ENCODE results near the gene TAF4B.
"Not testable (repeated sequence)": the region's sequence is repeated elsewhere in the genome, so short reads cannot be mapped to it uniquely, and the experiment has no call there.

Gene TAF4B

GRCh38 chr18:26317398-26317797, 91.2 kb downstream of the TAF4B start:
- no peak for DNase-seq

GRCh38 chr18:26320686-26321085, 94.4 kb downstream of the TAF4B start:
- DNase-seq = no peak

GRCh38 chr18:26322890-26323653, 96.8 kb downstream of the TAF4B start:
- no peak for DNase-seq

- DNase-seq = no peak
Measured at GRCh38 chr18:26325771-26326170, 99.5 kb downstream of the TAF4B start.

GRCh38 chr18:26327062-26327461, 100.8 kb downstream of the TAF4B start:
- no peak for DNase-seq

DNA sequence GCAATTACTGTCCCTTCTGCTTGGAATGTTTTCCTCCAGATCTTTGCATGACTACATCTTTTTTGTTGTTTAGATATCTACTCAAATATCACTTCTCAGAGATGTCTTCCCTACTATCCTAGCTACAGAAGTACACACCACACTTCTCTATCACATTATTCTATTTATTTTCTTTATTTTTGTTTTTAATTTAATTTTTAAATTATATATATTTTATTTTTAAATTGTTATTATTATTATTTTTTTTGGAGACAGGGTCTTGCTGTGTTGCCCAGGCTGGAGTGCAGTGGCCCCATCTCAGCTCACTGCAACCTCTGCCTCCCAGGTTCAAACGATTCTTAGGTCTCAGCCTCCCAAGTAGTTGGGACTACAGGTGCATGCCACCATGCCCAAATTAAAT, 106.7 kb downstream of the TAF4B start:
- no peak for DNase-seq

DNA sequence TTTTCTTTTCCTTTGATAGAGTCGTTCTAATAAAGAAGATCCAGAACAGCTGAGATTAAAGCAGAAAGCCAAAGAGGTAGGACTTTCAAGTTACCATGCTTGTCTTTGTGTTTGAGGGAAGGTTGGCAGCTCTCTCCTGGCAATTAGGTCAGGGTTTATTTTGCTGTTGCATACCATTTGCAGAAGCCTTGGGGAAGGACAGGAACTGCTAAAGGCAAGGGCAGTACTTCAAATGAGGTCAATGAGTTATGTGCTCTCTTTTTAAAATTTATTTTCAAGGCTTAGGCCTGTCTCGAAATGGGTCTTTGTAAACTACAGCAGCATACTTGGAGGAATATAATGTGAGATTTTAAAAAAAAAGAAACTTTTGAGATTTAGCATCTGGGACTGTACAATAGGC, 108.9 kb downstream of the TAF4B start:
- DNase-seq = no peak

DNA sequence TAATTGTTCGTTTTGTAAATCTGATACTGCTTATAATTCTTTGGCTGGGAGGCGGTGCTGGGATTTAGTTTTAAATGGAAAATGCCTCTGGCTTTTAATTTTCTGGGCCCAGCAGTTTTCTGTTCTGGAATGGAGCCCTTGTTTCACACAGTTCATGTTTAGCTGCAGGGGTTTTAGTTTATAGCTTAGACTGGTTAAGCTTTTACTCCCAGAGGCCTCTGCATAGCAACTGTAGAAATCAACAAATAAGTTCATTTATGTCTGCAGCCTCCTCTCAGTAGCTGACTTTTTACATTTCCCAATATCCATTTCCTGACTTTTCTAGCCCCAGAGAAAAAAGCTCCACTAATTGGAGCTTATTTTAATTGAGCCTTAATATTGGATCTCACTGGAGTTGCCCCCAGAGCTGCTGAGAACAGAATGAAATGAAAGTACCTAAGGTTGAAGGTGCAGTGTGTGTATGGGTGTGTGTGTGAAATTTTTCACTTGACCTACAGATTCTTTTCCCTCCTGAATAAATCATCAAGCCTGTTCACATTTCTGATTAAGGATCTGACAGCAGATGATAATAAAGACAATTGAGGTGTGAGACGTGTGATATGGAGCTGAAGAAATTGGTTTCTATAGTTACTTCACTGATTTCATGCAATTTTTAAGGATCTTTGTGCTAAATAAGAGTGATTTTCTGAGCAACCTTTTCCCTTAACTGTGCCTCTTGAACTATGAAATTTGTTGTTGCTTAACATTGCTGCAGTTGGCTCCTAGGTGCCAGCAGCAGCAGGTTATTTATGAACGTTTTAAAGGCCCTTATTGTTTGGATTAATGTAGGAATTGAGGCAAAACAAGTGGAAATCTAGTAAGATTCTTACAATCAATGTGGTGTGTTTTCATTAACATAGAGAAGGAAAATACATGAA, 109.6 kb downstream of the TAF4B start:
- no peak for DNase-seq

- no peak for DNase-seq
Measured at GRCh38 chr18:26336572-26336971, 110.3 kb downstream of the TAF4B start.

GRCh38 chr18:26342646-26343045, 116.4 kb downstream of the TAF4B start:
- DNase-seq = no peak

- DNase-seq = no peak
Measured at GRCh38 chr18:26350961-26351360, 124.7 kb downstream of the TAF4B start.

DNA sequence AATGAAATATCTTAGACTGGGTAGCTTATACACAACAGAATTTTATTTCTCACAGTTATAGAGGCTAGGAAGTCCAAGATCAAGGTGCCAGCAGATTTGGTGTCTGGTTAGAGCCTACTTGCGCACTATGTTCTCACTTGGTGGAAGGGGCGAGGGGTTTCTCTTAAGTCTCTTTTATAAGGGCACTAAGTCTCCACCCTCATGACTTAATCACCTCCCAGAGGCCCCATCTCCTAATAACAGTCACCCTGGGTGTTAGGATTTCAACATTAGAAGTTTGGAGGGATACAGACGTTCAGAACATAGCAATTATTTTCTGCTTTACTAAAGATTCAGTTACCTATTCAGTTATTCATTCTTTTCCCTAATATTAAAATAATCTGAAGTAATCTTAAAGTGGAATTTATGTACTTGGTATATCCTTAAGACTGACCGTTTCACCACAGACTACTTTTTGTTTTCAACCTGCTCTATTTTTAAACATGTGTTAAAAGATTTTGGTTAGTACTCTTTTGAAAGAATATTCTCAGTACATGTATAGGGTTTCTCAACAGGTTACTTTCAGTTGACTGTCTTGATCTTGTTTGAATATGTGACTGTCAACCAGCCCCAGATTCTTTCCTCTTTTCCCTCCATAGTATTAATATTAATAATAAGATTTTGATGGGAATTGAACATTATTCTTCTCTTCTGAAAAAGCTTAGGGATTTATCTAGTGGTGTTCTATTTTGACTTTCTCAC, 130.0 kb downstream of the TAF4B start:
- no peak for DNase-seq

- DNase-seq = no peak
Measured at GRCh38 chr18:26357960-26358359, 131.7 kb downstream of the TAF4B start.

DNA sequence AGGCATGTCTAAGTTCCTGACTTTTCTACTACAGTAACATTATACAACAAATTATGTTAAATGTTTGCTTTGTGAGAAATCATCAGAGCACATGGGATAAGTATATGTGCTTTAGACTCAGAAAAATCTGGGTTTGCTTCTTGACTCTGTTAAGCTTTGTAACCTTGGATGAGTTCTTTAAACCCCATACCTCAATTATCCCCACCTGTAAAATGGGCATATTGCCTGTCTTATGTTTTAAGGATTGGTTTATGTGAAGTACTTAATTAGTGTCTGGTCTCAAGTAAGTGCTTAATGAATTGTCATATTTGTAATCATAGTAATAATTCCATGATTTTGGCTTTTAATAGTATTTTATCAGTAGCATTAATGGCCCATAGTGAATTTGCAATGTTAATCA, 135.8 kb downstream of the TAF4B start:
- DNase-seq = no peak

GRCh38 chr18:26367425-26367824, 141.2 kb downstream of the TAF4B start:
- no peak for DNase-seq

DNA sequence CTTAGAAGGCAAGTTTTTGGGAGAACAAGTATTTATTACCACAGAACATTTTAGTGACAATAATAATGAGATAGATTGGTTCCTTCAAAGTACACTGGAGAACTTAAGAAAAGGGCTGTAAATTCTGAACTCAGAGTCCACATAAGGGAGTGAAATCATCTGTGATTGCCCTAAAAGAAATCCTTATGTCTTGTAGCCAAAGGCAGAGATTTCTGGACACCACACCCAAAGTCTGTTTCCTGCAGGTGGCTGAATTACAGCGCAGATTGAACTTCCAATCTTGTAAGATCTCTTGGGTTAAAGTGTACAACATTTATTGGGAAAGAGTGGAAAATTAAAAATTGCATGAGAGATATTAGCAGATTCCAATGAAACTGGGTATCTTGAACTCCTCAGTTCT, 143.8 kb downstream of the TAF4B start:
- no peak for DNase-seq

DNA sequence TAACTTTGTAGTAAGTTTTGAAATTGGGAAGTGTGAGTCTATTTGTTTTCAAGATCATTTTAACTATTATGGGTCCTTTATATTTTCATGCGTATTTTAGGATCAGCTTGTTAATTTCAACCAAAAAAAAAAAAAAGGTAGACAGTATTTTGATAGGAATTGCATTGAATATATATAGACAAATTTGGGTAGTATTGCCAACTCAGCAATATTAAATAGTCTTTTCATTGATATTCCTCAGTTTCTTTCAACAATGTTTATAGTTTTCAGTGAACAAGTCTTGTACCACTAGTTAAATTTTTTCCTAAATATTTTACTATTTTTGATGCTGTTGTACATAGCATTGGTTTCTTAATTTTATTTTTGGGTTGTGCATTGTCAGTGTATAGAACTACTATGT, 149.9 kb downstream of the TAF4B start:
- DNase-seq = no peak

GRCh38 chr18:26378701-26379100, 152.5 kb downstream of the TAF4B start:
- DNase-seq = no peak

DNA sequence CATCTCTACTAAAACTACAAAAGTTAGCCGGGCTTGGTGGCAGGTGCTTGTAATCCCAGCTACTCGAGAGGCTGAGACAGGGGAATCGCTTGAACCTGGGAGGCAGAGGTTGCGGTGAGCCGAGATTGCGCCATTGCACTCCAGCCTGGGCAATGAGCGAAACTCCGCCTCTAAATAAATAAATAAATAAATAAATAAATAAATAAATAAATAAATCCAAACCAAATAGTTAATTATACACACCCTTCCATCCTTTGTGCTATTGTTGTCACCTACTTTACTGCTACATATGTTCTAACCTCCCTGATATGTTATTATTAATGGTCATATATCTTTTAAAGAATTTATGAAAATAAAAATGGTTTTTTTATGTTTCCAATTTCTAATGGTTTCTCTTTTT, 155.3 kb downstream of the TAF4B start:
- DNase-seq = not testable (repeated sequence)

GRCh38 chr18:26383454-26384270, 157.4 kb downstream of the TAF4B start:
- DNase-seq = peak; percentile 79

DNA sequence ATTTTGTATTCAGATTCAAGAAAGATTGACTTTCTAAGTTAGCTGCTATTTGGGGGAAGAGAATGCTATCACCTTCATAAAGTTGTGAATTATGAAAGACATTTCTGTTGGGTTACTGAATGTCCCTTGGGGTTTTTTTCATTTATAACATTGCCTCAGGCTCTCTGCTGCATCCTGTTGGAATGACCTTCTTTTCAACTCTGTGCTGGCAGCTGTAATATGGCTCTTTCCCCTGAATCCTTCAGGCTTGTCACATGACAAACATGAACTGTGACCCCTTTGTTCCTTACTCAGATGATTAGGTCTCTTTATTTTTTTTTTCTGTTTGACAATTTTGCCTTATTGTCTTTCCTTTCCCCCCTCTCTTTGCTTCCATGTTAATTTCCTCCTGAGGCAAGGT, 159.8 kb downstream of the TAF4B start:
- DNase-seq = no peak

DNA sequence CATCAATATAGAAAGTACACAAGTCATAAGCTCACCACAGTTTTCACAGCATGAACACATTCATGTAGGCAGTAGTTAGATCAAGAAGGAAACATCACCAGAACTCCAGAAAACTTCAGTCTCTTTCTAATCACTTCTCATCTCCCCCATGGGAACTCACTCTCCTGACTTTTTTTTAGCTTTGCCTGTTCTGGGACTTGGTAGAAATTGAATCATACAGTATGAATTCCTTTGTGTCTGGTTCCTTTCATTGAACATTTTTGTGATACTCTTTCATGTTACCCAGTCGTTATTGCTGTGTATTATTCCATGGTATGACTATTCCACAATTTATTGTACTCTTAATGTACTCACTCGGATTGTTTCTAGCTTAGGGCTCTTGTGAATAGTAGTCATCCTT, 160.2 kb downstream of the TAF4B start:
- DNase-seq = no peak

Measured in OCI-M1 (cell line).